ENCODE data around the gene KIF4B. TPM values are rescaled to one million over a fixed set of nuclear protein-coding genes. Genes with fewer than 3 reads are reported as not detected.
"Not testable (repeated sequence)": the region's sequence is repeated elsewhere in the genome, so short reads cannot be mapped to it uniquely, and the experiment has no call there.

The KIF4B gene
- total and polyA plus RNA-seq, 2 donors from 2014 or later, result not detected

DNA sequence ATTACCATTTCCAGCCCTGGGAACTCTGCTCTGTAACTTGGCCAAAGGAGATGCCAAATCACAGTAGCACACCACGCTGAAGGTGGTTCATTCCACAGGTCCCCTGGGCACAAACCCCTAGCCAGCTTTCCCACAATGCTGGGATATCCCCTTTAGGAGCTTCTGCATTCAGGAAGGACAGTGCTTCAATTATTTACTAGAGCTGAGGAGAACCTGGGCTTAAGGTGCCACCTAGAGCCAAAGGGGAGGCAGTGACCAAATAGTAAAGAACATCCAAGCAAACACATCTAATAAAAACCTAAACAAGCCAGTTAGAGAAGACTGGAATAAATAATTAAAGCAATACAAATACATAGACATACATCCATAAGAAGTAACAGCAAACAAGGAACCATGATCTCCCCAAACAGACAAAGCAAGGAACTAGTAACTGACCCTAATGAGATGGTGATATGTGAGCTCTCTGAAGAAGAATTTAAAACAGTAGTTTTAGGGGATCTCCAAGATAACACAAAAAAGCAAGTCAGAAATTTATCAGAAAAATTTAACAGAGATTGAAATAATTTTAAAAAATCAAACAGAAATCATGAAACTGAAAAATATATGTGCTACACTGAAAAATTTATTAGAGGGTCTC lies 14.6 kb downstream of the KIF4B start:
- FAIRE-seq (no peak), DNase-seq (no peak)
- H3K4me1 ChIP-seq (ENCODE audit: control insufficient read depth in 2 of 3, insufficient read depth in 2 of 3, low read depth in 1 of 3, low read length in 3 of 3), result no peaks in the 10 kb centered on the region
- TF ChIP-seq, protein P1, sequence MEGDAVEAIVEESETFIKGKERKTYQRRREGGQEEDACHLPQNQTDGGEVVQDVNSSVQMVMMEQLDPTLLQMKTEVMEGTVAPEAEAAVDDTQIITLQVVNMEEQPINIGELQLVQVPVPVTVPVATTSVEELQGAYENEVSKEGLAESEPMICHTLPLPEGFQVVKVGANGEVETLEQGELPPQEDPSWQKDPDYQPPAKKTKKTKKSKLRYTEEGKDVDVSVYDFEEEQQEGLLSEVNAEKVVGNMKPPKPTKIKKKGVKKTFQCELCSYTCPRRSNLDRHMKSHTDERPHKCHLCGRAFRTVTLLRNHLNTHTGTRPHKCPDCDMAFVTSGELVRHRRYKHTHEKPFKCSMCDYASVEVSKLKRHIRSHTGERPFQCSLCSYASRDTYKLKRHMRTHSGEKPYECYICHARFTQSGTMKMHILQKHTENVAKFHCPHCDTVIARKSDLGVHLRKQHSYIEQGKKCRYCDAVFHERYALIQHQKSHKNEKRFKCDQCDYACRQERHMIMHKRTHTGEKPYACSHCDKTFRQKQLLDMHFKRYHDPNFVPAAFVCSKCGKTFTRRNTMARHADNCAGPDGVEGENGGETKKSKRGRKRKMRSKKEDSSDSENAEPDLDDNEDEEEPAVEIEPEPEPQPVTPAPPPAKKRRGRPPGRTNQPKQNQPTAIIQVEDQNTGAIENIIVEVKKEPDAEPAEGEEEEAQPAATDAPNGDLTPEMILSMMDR (IDR thresholded peaks at IDR 0.05; ENCODE audit: borderline replicate concordance, extremely low read depth, insufficient read depth), result no peak
- H3K9me3 ChIP-seq (ENCODE audit: control insufficient read depth in 2 of 3, insufficient read depth in 1 of 3, low read length in 3 of 3), result no peaks in the 10 kb centered on the region
- no peak overlapping the region for H3K4me3 ChIP-seq (ENCODE audit: low read length in 3 of 3)
- H3K9ac ChIP-seq (ENCODE audit: low read length in 3 of 3), result no peak overlapping the region
- intact Hi-C loops (cut with DNase I), result no loop called here
- H3K36me3 ChIP-seq (ENCODE audit: control insufficient read depth in 2 of 3, insufficient read depth in 3 of 3, low read length in 3 of 3), result no peaks in the 10 kb centered on the region
- no peaks in the 10 kb centered on the region for H3K27me3 ChIP-seq (ENCODE audit: control insufficient read depth, insufficient read depth, low read length)
- H3K27ac ChIP-seq (ENCODE audit: low read depth in 2 of 2, low read length in 2 of 2), result no peak overlapping the region

DNA sequence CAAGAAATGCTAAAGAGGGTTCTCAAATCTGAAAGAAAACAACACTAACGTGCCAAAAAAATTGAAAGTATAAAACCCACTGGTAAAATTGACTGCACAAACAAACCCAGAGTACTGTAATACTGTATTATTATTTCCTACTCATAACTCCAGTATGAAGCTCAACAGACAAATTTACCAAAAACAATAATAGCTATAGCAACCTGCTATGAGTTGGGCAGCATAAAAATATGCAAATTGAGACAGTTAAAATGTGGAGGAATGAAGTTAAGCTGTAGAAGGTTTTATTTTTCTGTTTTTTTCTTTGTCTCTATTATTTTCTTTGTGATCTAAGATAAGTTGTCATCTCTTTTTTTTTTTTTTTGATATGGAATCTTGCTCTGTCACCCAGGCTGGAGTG lies 15.7 kb downstream of the KIF4B start:
- intact Hi-C loops (cut with DNase I), result no loop called here
- TF ChIP-seq, protein P1 (IDR thresholded peaks at IDR 0.05; ENCODE audit: borderline replicate concordance, extremely low read depth, insufficient read depth), result no peak
- Histone ChIP-seq H3K4me1 (ENCODE audit: control insufficient read depth in 2 of 3, insufficient read depth in 2 of 3, low read depth in 1 of 3, low read length in 3 of 3) (no peaks in the 10 kb centered on the region), H3K36me3 (ENCODE audit: control insufficient read depth in 2 of 3, insufficient read depth in 3 of 3, low read length in 3 of 3) (no peaks in the 10 kb centered on the region), H3K27ac (ENCODE audit: low read depth in 2 of 2, low read length in 2 of 2) (no peak overlapping the region), H3K9ac (ENCODE audit: low read length in 3 of 3) (no peak overlapping the region), H3K27me3 (ENCODE audit: control insufficient read depth, insufficient read depth, low read length) (no peaks in the 10 kb centered on the region), H3K9me3 (ENCODE audit: control insufficient read depth in 2 of 3, insufficient read depth in 1 of 3, low read length in 3 of 3) (no peaks in the 10 kb centered on the region), H3K4me3 (ENCODE audit: low read length in 3 of 3) (no peak overlapping the region)
- no peak for DNase-seq
- FAIRE-seq, result no peak

DNA sequence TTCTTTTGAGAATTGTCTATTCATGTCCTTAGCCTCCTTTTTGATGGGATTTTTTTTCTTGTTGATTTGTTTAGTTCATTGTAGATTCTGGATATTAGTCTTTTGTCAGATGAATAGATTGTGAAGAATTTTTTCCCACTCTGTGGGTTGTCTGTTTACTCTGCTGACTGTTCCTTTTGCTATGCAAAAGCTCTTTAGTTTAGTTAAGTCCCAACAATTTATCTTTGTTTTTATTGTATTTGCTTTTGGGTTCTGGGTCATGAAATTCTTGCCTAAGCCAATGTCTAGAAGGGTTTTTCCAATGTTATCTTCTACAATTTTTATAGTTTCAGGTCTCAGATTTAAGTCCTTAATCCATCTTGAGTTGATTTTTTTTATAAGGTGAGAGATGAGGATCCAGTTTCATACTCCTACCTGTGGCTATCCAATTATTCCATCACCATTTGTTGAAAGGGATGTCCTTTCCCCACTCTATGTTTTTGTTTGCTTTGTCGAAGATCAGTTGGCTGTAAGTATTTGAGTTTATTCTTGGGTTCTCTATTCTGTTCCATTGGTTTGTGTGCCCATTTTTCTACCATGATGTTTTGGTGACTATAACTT lies 20.7 kb downstream of the KIF4B start:
- H3K4me1 ChIP-seq (ENCODE audit: control insufficient read depth in 2 of 3, insufficient read depth in 2 of 3, low read depth in 1 of 3, low read length in 3 of 3); FAIRE-seq; DNase-seq; H3K9me3 ChIP-seq (ENCODE audit: control insufficient read depth in 2 of 3, insufficient read depth in 1 of 3, low read length in 3 of 3); H3K27me3 ChIP-seq (ENCODE audit: control insufficient read depth, insufficient read depth, low read length); H3K4me3 ChIP-seq (ENCODE audit: low read length in 3 of 3); H3K27ac ChIP-seq (ENCODE audit: low read depth in 2 of 2, low read length in 2 of 2); H3K36me3 ChIP-seq (ENCODE audit: control insufficient read depth in 2 of 3, insufficient read depth in 3 of 3, low read length in 3 of 3); H3K9ac ChIP-seq (ENCODE audit: low read length in 3 of 3); intact Hi-C loops (cut with DNase I): not testable (repeated sequence)

DNA sequence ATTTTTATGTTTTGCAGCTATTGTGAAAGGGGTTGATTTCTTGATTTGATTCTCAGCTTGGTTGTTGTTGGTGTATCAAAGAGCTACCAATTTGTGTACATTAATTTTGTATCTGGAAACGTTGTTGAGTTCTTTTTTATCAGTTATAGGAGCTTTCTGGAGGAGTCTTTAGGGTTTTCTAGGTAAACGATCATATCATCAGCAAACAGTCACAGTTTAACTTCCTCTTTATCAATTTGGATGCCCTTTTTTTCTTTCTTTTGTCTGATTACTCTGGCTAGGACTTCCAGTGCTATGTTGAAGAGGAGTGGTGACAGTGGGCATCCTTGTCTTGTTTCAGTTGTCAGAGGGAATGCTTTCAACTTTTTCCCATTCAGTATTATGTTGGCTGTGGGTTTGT lies 21.5 kb downstream of the KIF4B start:
- H3K27me3 ChIP-seq (ENCODE audit: control insufficient read depth, insufficient read depth, low read length); intact Hi-C loops (cut with DNase I); H3K36me3 ChIP-seq (ENCODE audit: control insufficient read depth in 2 of 3, insufficient read depth in 3 of 3, low read length in 3 of 3); FAIRE-seq; H3K27ac ChIP-seq (ENCODE audit: low read depth in 2 of 2, low read length in 2 of 2); DNase-seq; H3K9me3 ChIP-seq (ENCODE audit: control insufficient read depth in 2 of 3, insufficient read depth in 1 of 3, low read length in 3 of 3); H3K9ac ChIP-seq (ENCODE audit: low read length in 3 of 3); H3K4me3 ChIP-seq (ENCODE audit: low read length in 3 of 3); H3K4me1 ChIP-seq (ENCODE audit: control insufficient read depth in 2 of 3, insufficient read depth in 2 of 3, low read depth in 1 of 3, low read length in 3 of 3): not testable (repeated sequence)

Measured in kidney (tissue), 14 donors.